Neural cell (in vitro differentiated cells): ENCODE results near the gene RASGRP2. TPM values are rescaled to one million over a fixed set of nuclear protein-coding genes. Genes with fewer than 3 reads are reported as not detected.

Experiments
- H2AFZ ChIP-seq: fragments of 200-600, 300-800 bp; sonication (generic), shearing (Covaris generic); 2 replicates; pipeline ENCODE4 v1.6.0; 2014; ENCODE audit warnings: low read depth, mild to moderate bottlenecking, antibody characterized with exemption, low read length, moderate library complexity
- H3F3A ChIP-seq: fragments of 200-600 bp; shearing (Covaris generic); 2 replicates; pipeline ENCODE4 v1.6.1; 2016; ENCODE audit warnings: mild to moderate bottlenecking, moderate library complexity, mixed read lengths, antibody characterized with exemption, low read length; ENCODE audit not compliant: insufficient read depth, poor library complexity, severe bottlenecking
- H3K27ac ChIP-seq: fragments of 200-600, 300-800 bp; sonication (generic), shearing (Covaris generic); 2 replicates; pipeline ENCODE4 v1.5.1; 2014; ENCODE audit warnings: mild to moderate bottlenecking, low read length, moderate library complexity
- H3K27me3 ChIP-seq: fragments of 300-800, 200-600 bp; sonication (generic), shearing (Covaris generic); 2 replicates; pipeline ENCODE4 v1.6.0; 2014; ENCODE audit warnings: mild to moderate bottlenecking, low read depth, low read length, moderate library complexity; ENCODE audit not compliant: insufficient read depth
- H3K36me3 ChIP-seq: fragments of 300-800, 200-600 bp; sonication (generic), shearing (Covaris generic); 2 replicates; pipeline ENCODE4 v1.5.1; 2014; ENCODE audit warnings: mild to moderate bottlenecking, antibody characterized with exemption, low read length, moderate library complexity; ENCODE audit not compliant: insufficient read depth
- H3K4me2 ChIP-seq: fragments of 300-800, 200-600 bp; sonication (generic), shearing (Covaris generic); 2 replicates; pipeline ENCODE4 v1.6.0; 2014; ENCODE audit warnings: mild to moderate bottlenecking, low read length
- H3K4me3 ChIP-seq: fragments of 300-800, 200-600 bp; sonication (generic), shearing (Covaris generic); 2 replicates; pipeline ENCODE4 v1.5.1; 2014; ENCODE audit warnings: mild to moderate bottlenecking, low read length, moderate library complexity
- H3K79me2 ChIP-seq: fragments of 200-600 bp; shearing (Covaris generic); replicated peaks from 2 replicates; pipeline ENCODE4 v1.6.0; 2014; ENCODE audit warnings: mild to moderate bottlenecking, low read length, moderate library complexity; ENCODE audit not compliant: insufficient read depth
- H3K9ac ChIP-seq: fragments of 300-800, 200-600 bp; sonication (generic), shearing (Covaris generic); 2 replicates; pipeline ENCODE4 v1.6.1; 2016; ENCODE audit warnings: mild to moderate bottlenecking, low read length, mixed read lengths
- H3K9me2 ChIP-seq: fragments of 200-600 bp; shearing (Covaris generic); 2 replicates; pipeline ENCODE4 v1.6.1; 2016; ENCODE audit warnings: mild to moderate bottlenecking, low read length, mixed read lengths; ENCODE audit not compliant: insufficient read depth
- H3K9me3 ChIP-seq: fragments of 200-600, 300-800 bp; sonication (generic), shearing (Covaris generic); 2 replicates; pipeline ENCODE4 v1.6.1; 2016; ENCODE audit warnings: mild to moderate bottlenecking, mixed run types, low read length, moderate library complexity, mixed read lengths
- H4K20me1 ChIP-seq: fragments of 200-600 bp; shearing (Covaris generic); 2 replicates; pipeline ENCODE4 v1.6.1; 2016; ENCODE audit warnings: mild to moderate bottlenecking, mixed run types; ENCODE audit not compliant: insufficient read depth
- EP300 ChIP-seq: fragments of 450-650 bp; conservative IDR thresholded peaks from 2 replicates; pipeline ENCODE4 v1.6.1; 2014; ENCODE audit warnings: antibody characterized with exemption, mild to moderate bottlenecking, moderate library complexity; ENCODE audit not compliant: poor library complexity, severe bottlenecking
- EZH2 ChIP-seq: fragments of 200-600, 300-800 bp; shearing (Covaris generic), sonication (generic); IDR thresholded peaks from 2 replicates; pipeline ENCODE4 v1.6.1; 2014; ENCODE audit warnings: antibody characterized with exemption, low read length, borderline replicate concordance, mild to moderate bottlenecking; ENCODE audit not compliant: insufficient read depth, poor library complexity, severe bottlenecking
- MXI1 ChIP-seq: fragments of 450-650 bp; conservative IDR thresholded peaks from 2 replicates; pipeline ENCODE4 v1.6.1; 2014; ENCODE audit warnings: antibody characterized with exemption, mild to moderate bottlenecking; ENCODE audit not compliant: poor library complexity, severe bottlenecking
- POLR2AphosphoS5 ChIP-seq: IDR thresholded peaks from 2 replicates; pipeline ENCODE4 v1.6.1; 2012
- RAD21 ChIP-seq: fragments of 450-650 bp; conservative IDR thresholded peaks from 2 replicates; pipeline ENCODE4 v1.6.1; 2014; ENCODE audit warnings: antibody characterized with exemption, mild to moderate bottlenecking, moderate library complexity
- SMC3 ChIP-seq: fragments of 450-650 bp; conservative IDR thresholded peaks from 2 replicates; pipeline ENCODE4 v1.6.1; 2014; ENCODE audit warnings: antibody characterized with exemption, mild to moderate bottlenecking, moderate library complexity; ENCODE audit not compliant: poor library complexity
- TAF1 ChIP-seq: IDR thresholded peaks from 2 replicates; pipeline ENCODE4 v1.6.1; 2012; ENCODE audit warnings: low read depth
- polyA plus RNA-seq: library from polyadenylated mRNA; depleted of rRNA; stranded (reverse); fragments of >200 nt; gene quantifications from 2 replicates; pipeline ENCODE4 v1.2.3, GENCODE V29; 2014
- TF ChIP-seq, protein P1 (sequence below): fragments of 450-650 bp; IDR thresholded peaks from 2 replicates; pipeline ENCODE4 v1.5.1; 2014; ENCODE audit warnings: antibody characterized with exemption, mild to moderate bottlenecking, moderate library complexity; ENCODE audit not compliant: poor library complexity, severe bottlenecking
- TF ChIP-seq, protein P2 (sequence below): IDR thresholded peaks from 2 replicates; pipeline ENCODE4 v1.6.1; 2012; ENCODE audit warnings: borderline replicate concordance

Gene RASGRP2
- polyA plus RNA-seq, 1 donor from 2014 or later, result 4.5 TPM

DNA sequence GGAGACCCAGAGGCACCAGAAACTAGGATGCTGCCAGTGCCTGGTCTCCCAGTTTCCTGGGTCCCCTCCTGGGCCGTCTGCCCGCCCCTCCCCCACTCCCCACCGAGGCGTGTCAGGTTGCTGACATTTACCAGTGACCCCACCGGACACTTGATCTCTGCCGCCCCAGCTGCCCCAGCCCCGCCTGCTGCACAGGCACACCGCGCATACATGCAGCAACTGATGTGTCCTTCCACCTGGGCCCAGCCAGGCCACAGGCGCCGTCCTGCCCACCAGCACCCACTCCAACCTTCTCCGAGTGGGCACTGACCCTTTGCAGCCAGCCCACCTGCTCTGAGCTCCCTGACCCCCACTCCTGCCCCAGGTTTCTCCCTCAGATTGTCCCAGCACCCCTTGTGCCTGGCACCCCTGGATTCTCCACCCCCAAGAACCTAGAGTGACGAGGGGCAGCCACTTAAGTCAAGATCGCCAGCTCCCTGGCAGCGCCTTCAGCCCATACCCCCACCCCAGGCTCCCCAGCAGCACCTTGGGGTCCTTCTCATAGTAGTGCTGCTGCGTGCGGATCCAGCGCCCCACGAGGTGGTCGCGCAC is 15.3 kb upstream of the RASGRP2 start:
- Histone ChIP-seq H3K79me2 (no peaks in the 10 kb centered on the region), H3K9ac (no peak overlapping the region), H2AFZ (no peak overlapping the region), H3K27ac (no peak overlapping the region), H3K9me2 (no peaks in the 10 kb centered on the region), H3F3A (no peaks in the 10 kb centered on the region), H3K9me3 (no peaks in the 10 kb centered on the region), H3K4me3 (no peak overlapping the region), H3K4me2 (no peak overlapping the region), H4K20me1 (no peaks in the 10 kb centered on the region), H3K36me3 (no peaks in the 10 kb centered on the region), H3K27me3 (no peaks in the 10 kb centered on the region)
- TF ChIP-seq EP300 (no peak), POLR2AphosphoS5 (no peak), MXI1 (no peak), TAF1 (no peak), RAD21 (no peak), SMC3 (no peak), EZH2 (no peak)
- TF ChIP-seq, protein P1, sequence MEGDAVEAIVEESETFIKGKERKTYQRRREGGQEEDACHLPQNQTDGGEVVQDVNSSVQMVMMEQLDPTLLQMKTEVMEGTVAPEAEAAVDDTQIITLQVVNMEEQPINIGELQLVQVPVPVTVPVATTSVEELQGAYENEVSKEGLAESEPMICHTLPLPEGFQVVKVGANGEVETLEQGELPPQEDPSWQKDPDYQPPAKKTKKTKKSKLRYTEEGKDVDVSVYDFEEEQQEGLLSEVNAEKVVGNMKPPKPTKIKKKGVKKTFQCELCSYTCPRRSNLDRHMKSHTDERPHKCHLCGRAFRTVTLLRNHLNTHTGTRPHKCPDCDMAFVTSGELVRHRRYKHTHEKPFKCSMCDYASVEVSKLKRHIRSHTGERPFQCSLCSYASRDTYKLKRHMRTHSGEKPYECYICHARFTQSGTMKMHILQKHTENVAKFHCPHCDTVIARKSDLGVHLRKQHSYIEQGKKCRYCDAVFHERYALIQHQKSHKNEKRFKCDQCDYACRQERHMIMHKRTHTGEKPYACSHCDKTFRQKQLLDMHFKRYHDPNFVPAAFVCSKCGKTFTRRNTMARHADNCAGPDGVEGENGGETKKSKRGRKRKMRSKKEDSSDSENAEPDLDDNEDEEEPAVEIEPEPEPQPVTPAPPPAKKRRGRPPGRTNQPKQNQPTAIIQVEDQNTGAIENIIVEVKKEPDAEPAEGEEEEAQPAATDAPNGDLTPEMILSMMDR, result no peak
- TF ChIP-seq, protein P2, sequence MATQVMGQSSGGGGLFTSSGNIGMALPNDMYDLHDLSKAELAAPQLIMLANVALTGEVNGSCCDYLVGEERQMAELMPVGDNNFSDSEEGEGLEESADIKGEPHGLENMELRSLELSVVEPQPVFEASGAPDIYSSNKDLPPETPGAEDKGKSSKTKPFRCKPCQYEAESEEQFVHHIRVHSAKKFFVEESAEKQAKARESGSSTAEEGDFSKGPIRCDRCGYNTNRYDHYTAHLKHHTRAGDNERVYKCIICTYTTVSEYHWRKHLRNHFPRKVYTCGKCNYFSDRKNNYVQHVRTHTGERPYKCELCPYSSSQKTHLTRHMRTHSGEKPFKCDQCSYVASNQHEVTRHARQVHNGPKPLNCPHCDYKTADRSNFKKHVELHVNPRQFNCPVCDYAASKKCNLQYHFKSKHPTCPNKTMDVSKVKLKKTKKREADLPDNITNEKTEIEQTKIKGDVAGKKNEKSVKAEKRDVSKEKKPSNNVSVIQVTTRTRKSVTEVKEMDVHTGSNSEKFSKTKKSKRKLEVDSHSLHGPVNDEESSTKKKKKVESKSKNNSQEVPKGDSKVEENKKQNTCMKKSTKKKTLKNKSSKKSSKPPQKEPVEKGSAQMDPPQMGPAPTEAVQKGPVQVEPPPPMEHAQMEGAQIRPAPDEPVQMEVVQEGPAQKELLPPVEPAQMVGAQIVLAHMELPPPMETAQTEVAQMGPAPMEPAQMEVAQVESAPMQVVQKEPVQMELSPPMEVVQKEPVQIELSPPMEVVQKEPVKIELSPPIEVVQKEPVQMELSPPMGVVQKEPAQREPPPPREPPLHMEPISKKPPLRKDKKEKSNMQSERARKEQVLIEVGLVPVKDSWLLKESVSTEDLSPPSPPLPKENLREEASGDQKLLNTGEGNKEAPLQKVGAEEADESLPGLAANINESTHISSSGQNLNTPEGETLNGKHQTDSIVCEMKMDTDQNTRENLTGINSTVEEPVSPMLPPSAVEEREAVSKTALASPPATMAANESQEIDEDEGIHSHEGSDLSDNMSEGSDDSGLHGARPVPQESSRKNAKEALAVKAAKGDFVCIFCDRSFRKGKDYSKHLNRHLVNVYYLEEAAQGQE, result no peak

DNA sequence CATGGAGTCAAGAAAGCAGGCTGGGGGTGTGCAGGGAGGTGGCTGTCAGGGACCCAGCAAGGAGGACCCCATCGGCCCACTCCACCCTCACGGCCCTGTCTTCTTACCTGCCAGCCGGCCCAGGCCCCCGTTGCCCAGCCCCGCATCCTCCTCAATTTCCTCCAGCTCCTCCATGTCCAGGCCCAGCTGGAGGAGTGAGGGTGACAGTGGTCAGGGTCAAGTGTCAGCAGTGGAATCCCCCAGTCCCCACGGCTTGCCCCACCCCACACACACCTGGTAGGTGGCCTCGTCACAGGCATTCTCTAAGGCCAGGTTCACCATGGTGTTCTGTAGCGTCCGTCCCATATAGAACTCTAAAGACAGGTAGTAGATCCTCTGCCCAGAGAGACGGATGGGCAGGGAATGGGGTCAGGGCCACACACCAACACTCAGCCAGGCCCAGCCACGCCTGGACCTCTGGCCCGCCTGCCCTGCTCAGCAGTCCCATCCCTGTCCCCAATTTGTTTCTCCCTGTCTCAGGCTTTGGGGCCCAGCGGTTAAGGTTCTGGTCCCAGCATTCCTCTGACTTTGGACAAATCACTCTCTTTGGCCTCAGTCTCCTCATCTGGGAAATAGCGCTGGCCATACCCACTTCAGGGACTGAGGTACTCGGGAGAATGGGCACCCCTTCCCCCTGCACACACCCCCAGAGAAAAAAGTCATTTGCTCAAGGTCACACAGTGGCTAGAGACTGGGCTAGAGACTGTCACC is 14.6 kb upstream of the RASGRP2 start:
- no peaks in the 10 kb centered on the region for H4K20me1 ChIP-seq
- no peaks in the 10 kb centered on the region for H3K9me2 ChIP-seq
- no peaks in the 10 kb centered on the region for H3K9me3 ChIP-seq
- H3K27me3 ChIP-seq, result no peaks in the 10 kb centered on the region
- no peaks in the 10 kb centered on the region for H3K36me3 ChIP-seq
- no peak overlapping the region for H3K4me3 ChIP-seq
- no peak overlapping the region for H3K4me2 ChIP-seq
- no peak for TF ChIP-seq RAD21
- no peak for TF ChIP-seq SMC3
- no peak overlapping the region for H3K27ac ChIP-seq
- no peaks in the 10 kb centered on the region for H3K79me2 ChIP-seq
- no peak overlapping the region for H3K9ac ChIP-seq
- no peaks in the 10 kb centered on the region for H3F3A ChIP-seq
- no peak overlapping the region for H2AFZ ChIP-seq
